Activated naive CD4-positive, alpha-beta T cell (primary cell): Measurements from ENCODE around the gene HNRNPH1.

Experiments
- DNase-seq, 4 experiments: peaks; one replicate each; lab custom pipeline; 2025; lab: John Stamatoyannopoulos, UW

HNRNPH1 gene

DNA sequence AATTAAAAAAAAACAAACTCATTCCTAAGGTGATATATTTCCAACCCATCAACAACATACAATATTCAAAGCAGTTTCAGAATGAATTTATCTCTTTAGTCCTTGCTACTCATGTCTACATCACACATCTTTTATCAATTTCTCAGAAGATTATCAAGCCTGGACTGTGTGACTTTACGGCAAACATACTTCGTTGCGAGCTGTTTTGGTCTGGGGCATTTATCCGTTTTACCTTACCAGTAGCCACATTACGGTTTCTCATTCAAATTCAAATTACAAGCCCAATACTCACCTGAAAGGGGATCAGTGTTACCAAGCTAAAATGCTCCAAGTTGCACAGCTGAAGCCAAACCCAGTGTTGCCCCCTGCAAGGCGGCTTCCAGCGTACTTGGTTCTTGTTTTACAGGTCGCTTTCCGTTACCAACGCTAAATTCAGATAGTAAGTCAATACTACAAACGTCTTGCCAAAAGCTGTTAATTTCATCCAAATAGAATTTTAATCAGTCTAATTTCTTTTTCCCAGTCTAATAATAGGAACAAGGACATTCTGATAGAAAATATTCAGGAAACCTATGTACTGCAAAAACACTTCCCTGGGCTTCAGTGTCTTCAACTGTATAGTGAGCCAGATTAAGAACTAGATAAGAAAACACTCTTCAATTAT, 1.8 kb downstream of the HNRNPH1 start:
- DNase-seq: no peak

DNA sequence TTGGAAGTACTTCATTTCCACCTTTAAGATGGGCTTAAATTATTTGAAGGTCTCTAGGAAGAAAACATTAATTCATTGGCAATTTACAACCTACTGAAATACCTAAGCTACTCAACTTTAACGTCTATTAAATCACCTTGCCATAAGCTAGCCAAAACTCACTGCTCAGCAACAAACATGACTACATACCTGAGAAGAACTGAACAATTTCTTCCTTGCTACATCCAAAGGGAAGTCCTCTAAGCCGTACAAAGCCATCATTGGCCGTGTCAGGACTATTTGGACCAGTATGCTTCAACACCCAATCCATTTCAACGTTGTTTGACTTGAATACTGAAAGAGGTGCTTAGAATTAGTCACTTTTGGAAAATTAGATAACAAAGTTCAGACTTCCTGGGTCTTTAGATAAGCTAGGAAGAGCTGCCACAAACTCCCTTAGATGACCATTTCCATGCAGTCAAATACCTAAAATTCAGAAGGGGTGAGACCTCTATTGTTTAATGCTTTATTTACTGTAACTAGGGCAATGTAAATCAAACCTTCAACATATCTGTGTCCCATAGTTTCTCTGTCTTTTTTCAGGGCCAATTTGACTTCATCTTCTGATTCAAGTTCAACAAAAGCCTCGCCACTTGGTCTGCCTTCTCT, 2.6 kb downstream of the HNRNPH1 start:
- no peak for DNase-seq

DNA sequence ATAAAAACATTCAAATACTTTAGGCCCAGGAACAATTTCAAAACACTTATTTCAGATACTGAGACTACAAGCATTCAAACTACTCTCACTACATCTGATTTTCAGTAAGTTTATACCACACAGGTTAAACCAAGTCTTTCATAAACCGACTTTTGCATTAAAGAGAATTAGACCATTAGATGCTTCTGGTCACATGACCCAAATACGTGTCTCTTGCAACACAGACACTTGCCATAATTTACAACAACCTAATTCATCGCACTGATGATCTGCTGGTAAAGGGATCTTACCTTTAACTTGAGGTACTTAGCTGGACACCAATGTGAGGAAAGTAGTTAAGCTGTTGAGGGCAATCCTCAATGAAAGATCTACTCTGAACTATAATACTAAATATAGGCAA, 3.2 kb downstream of the HNRNPH1 start:
- no peak for DNase-seq

DNA sequence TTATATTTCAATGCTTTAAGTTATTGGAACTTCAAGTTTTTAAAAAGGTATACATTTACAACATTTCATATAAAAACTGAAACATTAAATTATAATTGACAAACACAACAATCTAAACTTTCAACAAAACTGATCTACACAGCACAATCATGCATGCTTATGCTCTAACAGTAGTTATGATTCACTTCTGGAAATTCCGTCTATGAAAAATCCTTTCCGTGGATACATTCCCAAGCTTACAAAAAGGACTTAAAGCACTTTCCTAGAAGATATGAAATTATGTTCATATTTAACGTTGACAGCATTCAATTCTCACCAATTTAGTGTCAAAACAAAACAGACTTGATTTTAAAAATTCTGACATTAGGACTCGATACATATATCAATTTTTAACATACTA, 3.7 kb downstream of the HNRNPH1 start:
- no peak for DNase-seq

DNA sequence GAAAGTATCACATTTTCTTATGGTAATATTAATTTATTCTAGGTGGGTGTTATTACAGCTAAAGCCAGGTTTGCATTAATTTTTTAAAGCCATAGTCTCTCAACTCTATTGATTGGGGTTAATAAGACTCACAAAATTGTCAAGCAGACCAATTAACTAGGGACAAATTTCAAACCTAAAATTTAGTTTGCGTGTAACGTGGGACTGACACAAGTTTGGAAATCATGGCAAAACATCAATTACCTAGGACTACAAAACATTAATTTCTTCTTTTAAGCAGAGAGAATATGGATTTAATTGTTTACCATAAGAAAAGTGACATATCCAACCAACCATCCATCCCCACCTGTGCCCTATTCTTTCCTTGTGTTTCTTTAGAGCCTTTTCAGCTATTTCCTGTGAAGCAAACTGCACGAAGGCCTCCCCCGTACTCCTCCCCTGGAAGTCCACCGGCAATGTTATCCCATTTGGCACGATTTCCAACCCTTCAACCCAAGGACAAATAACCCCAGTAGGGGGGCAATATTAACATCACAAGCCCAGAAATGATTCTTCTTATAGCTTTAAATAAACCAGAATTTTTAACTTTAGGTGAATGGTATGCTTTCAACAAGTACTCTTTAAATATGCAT, 4.4 kb downstream of the HNRNPH1 start:
- DNase-seq: no peak

DNA sequence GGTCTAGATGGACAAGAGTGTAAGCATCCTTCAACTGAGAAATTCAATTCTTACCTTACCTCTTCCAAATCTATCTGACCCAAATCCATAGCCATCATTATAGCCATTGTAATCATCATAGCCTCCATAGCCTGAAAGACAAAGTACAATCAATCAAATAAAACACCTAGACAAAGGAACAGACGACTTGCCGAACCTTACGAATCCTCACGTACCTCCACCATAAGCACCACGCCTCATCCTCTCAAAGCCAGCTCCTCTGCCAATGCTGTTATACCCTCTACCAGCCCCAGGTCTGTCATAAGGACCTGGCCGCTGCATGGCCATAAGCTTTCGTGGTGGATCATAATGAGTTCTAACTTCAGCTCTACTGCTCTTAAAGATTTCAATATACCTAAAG, 5.5 kb downstream of the HNRNPH1 start:
- no peak for DNase-seq

DNA sequence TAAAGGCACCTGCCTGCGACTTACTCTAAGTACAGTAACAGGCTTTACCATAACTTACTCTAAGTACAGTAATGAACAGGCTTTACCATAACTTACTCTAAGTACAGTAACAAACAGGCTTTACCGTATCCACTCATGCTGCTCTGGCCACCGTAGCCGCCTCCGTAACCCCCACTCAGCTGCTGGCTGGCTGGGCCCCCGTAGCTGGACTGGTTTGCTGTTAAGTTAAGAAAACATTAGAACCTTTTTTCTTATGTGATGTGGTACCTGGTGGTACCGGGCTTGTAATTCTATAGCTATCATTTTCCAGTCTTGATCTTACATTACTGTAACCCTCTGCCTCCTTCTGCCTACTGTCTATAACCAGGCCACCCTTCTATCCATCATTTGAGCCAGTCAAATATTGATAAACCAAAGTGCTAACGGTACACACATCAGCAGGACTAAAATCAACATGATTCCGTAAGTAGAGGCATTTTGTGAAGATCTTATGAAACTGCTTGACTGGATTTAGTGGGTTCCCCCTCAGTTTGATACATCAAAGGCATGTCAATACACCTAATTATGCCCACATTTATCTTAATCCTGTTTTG, 7.4 kb downstream of the HNRNPH1 start:
- no peak for DNase-seq

DNA sequence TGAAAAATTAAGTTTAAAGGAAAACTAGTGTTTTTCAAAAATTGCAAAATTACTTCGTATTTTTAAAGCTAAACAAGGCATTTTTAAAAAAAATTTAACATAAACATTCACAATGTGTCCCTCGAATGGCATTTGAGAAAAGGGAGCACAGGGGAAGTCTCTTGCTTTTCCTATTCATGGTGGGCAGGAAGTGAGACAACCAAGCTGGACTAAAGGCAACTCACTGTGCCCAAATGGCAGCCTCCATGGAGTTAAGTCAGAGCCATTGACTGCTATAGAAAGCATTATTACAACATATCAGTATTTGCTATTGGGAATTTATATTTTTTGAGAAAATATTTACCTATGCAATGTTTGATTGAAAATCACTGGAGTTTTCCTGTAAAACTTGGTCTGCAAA, 8.3 kb downstream of the HNRNPH1 start:
- no peak for DNase-seq

DNA sequence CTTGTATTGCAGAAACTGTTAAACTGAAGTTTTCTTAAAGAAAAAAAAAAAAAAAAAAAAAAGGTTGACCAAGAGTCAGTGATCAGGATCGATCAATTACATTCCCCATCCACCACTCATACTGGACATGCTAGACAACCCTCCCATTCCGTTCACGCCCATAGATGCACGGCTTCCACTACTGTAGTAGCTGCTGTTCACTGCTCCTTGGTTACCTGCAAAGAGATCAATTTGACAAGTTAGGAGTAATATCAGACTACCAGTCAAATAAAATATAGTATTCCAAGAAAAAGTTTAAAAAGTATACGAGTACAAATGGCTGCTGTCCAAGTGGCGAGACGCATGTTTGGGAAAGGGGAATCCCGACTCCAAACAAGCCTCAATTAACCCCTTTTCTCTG, 8.7 kb downstream of the HNRNPH1 start:
- no peak for DNase-seq

DNA sequence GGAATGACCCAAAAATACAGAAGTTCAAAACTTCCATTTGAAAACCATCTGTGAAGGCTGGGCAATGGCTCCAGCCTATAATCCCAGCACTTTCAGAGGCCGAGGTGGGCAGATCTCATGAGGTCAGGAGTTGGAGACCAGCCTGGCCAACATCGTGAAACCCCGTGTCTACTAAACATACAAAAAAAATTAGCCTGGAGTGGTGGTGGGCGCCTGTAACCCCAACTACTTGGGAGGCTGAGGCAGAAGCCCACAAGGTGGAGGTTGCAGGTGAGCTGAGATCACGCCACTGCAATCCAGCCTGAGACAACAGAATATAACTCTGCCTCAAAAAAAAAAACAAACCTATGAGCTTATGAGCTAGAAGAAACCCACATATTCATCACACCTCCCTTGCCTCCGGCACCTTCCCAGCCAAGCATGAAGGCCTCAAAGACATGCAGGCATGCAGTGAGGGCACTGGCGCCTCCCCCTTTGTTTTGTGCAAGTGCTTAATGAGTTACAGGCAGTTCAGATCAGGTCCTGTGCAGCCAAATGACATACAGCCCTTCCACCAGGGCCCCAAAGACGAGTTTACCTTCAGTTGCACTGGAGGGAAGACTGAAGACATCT, 9.9 kb downstream of the HNRNPH1 start:
- no peak for DNase-seq

DNA sequence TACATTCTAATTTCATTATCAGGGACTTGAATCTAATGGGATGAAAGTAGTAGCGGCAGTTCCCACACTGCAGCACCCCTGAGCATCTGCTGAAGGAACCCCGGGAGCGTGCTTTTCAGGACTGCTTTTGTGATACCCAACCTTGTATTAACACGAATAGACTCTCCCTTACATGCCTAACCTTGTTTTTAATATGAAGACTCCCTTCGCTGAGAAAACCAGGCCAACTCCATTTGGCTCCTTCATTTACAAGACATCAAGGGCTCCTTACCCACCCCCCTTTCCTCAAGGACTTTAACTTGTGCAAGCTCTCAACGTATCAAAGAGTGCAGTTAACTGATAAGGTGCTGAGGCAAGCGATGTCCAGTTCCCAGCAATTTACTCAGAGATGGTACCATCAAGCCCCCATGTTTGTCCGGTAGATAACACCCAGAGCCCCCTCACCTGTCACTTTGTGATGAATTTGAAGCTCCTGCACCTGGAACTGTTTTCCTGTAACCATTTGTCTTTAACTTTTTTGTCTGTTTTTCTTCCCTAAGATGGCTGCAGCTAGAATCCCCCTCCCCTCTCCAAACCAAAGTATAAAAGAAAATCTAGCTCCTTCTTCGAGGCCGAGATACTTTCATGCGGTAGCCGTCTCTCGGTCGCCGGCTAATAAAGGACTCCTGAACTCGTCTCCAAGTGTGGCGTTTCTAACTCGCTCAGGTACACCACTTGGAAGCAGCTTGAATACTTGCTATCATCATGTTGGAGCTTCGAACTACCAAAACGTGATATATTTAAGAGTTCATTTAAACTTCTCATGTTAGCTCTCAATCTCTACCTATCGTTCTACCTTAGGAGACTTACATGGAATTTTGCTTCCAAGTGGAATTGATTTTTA, 10.7 kb downstream of the HNRNPH1 start:
- no peak for DNase-seq

DNA sequence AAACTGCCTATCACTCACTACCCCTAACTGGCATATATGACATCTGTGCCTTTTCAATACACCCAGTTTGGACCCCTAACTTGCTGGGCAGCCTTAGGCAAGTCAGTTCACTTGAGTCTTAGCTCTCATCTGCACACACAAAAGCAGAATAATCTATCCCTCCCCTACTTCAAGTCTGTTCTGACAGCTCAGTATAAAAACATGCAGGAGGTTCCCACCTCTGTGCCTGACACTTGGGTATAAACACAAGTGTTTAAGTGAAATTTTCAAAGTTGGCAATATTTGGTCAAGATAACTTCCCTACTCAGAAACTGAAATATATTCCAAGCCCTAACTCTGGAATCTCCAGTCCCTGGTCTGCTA, 12.6 kb downstream of the HNRNPH1 start:
- DNase-seq: no peak

DNA sequence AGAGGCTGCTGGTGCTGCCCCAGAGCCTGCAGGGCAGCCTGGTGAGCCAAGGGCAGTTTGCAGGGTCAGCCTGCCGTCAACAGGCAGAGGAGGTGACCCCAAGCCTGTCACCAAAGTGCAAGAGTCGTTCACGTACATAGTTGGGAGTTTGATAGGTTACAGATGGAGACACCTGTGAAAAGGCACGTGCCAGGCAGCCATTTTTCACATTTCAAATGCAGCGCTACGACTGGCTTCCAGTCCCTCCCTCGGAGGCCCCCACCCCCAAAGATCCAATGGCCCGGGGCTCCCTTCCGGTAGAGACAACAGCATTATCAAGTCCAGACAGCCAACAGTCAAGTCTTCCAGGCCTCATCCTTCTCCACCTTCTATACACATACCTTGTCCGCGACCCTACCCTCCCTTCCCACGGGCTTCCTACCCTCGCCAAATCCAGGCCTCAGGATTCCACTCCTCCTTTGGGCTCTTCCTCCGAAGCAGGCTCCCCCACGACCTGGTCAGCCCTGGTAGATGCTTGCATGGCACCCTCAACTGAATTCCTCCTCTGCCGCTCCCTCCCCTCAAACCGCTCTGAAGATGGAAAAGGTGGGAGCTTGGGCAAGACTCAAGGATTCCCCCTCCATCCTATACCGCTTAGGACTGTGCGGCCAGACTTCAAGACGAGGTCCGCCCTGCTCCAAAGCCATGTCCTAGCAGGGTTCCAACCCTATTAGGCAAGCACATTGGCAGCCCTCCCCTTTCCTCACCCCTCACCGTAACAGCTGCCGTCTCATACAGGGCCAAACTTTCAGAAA, 13.2 kb downstream of the HNRNPH1 start:
- no peak for DNase-seq

DNA sequence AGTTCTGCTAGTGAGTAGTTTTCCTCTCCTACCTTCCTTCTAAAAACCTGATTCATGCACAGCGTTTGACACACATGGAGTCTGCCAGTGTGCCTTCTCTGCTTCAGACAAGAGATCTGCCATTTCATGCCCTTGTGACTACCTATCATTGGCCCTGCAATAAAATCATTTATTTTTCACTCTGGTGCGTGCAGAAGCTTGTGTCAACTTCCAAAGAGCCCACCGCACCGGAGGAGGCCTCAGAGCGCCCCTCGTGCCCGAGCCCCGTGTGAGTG, 13.7 kb downstream of the HNRNPH1 start:
- DNase-seq: no peak

DNA sequence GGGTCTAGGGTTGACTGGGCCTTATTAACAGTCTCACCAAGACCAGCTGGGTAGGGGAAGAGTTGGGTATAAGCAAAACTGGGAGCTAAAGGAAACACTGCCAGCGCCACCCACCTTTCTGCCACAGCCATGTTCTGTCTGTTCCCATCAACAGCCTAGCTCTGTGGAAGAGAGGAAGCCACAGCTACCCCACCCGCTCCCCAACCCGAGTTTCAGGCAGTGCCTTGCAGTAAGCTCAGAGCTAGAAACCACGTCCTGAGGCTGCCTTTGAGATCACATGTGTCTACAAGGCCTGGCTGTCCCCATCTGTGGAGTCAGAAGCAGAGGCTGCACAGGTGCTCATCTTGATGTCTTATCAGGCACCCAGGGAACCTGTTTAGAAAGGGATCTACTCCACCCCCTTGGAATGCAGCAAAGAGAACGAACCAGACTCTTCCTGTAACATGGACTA, 15.3 kb downstream of the HNRNPH1 start:
- DNase-seq: peak in 1 of 4 experiments; percentile 37

DNA sequence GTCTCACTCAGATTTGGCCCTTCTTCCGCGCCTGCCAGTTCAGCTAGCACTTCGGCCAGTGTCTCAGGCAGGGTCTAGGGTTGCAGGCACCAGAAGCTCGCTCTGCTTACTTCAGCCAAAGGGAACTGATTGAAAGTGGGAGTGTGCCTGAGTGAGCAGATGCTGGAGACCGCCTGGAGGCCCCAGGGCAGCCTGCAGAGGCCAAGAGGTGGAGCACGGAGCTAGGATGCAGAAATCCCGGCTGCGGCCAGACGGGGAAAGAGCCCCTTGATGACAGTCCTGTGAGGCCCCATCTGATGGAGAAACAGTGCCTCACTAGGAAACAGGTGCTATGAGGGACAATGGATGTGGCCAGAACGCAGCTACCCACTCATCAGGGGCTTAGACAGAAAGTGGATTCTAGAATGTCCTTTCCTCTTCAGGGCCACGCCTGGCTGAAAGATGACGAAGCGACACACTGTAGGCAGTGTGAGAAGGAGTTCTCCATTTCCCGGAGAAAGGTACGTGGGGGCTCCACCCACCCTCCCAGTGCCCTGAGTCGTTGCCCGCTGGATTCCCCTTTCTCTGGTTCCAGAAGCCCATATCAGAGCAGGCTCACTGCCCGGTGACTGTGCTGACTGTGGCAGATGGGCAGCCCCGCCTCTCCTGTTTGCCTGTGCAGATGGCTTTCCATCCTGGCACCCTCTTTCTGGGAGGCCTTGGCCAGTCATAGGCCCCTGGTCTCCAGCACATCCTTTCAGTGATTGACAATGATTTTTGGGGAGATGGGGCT, 16.1 kb downstream of the HNRNPH1 start:
- DNase-seq: no peak

DNA sequence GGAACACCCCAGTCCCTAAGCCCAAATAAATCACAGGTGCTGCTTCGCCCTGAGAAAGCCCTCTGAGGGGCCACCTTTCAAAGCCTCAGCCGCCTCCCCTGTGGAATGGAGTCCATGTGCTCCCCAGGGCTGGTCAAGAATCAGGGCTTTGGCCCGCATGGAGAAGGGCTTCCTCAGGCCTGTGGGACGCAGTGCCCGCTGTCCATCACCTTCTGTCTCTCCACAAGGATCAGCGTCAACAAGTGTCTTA, 16.6 kb downstream of the HNRNPH1 start:
- DNase-seq: no peak

DNA sequence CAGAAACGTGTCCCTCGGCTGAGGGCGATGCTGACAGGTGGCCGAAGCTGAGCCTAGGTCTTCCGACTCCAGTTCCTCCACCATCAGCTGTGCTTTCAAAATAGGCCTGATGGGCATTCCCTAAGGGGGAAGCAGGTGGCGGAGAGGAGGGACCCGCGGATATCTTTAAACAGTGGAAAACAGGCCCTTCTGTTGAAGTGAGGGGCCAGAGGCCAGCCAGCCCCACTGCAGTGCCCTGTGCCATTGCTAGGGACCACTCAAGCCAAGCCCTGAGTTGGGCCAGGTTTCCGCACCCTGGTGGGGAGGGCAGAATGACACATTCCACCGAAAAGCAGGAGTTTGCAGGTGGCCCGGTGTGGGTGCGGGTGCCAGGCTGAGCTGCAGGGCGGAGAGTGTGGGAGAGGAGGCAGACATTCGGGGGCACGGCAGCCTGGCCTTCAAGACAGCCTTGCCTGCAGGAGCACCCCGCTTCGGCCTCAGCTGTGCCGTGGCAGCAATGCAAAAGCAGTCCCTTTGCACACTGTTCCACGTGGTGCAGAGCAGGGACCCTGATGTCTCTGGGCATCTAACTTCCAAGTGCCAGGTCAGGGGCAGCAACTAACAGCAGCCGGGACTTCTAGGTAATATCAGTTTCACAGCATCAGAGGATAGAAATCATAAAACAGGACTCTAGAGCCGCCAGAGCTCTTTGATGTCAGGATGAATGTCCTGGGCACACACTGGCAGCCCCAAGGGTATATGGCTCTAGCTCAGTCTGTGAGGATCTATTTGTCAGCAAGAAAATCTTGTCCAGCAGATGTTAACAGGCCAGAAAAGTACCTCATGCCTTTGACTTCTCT, 17.2 kb downstream of the HNRNPH1 start:
- DNase-seq: no peak

DNA sequence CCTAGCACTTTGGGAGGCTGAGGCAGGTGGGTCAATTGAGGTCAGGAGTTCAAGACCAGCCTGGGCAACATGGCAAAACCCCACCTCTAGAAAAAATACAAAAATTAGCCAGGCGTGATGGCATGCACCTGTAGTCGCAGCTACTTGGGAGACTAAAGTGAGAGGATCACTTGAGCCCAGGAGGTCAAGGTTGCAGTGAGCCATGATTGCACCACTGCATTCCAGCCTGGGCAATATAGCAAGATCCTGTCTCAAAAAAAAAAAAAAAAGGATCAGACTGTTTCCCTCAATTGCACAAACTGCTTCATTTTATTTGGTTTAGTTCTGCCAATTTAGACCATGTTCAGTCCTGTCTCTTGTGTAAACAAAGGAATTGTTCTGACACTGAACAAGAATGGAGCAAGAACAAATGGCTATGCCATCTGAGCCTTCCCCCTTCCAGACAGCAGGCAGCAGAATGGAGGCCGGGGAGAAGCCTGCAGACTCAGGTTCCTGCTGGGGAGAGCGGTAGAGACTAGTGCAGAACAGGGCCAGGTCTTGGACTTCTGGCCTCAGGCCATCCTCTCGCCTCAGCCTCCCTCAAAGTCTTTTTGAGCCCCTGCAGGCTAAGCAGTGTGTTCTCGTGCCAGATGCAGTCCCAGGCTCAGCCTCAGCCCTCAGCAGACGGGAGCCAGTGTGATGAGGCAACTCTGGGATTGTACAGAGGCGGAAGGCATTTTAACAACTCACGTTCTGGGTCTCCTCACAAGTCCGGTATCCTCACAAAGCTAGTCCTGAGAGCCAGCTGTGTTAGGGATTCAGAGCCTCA, 18.2 kb downstream of the HNRNPH1 start:
- no peak for DNase-seq
